Fibroblast of lung (primary cell): ENCODE data around the gene PIGM.

Experiments used
- EZH2 ChIP-seq: IDR thresholded peaks from 2 replicates; pipeline ENCODE4 v1.5.1; 2012; ENCODE audit warnings: low read length, control low read depth, mild to moderate bottlenecking; ENCODE audit errors: missing control alignments
- TF ChIP-seq, protein P1 (sequence below), 2 donors: IDR thresholded peaks in 1 of 2; conservative IDR thresholded peaks in 1 of 2; 1 replicate in 1 of 2; 2 replicates in 1 of 2; pipeline ENCODE4 v1.5.1; 2011 to 2012; ENCODE audit warnings: low read length in 2 of 2, control low read depth in 1 of 2, inconsistent platforms in 1 of 2, low read depth in 1 of 2, mild to moderate bottlenecking in 1 of 2

DNA sequence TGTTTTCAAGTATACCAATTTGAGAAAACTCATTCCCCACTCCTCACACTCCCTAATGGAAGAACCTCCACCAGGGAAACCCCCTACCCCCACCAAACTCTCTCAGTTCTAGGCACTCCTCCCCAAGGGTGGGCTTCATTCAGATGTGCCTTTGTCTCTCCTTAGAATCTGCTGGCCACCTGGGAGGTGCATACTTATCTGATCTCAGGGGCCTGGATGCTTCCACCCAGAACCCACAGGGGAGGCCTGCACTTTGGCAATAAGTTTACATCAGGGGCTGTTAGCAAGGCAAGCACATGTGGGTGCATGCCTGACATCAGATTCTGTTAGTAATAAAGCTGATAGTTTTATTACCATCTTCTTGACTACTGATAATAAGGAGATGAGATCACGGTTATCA, 45.3 kb downstream of the PIGM start:
- TF ChIP-seq, protein P1, sequence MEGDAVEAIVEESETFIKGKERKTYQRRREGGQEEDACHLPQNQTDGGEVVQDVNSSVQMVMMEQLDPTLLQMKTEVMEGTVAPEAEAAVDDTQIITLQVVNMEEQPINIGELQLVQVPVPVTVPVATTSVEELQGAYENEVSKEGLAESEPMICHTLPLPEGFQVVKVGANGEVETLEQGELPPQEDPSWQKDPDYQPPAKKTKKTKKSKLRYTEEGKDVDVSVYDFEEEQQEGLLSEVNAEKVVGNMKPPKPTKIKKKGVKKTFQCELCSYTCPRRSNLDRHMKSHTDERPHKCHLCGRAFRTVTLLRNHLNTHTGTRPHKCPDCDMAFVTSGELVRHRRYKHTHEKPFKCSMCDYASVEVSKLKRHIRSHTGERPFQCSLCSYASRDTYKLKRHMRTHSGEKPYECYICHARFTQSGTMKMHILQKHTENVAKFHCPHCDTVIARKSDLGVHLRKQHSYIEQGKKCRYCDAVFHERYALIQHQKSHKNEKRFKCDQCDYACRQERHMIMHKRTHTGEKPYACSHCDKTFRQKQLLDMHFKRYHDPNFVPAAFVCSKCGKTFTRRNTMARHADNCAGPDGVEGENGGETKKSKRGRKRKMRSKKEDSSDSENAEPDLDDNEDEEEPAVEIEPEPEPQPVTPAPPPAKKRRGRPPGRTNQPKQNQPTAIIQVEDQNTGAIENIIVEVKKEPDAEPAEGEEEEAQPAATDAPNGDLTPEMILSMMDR (conservative IDR thresholded peaks at IDR 0.05 in 1 of 2, IDR thresholded peaks at IDR 0.05 in 1 of 2; ENCODE audit: low read depth in 1 of 2, low read length in 2 of 2): no peak
- no peak for TF ChIP-seq EZH2
